ENCODE data around the gene CDC34. TPM values are rescaled to one million over a fixed set of nuclear protein-coding genes. Genes with fewer than 3 reads are reported as not detected.
"Not testable (repeated sequence)": the region's sequence is repeated elsewhere in the genome, so short reads cannot be mapped to it uniquely, and the experiment has no call there.

CDC34 gene
- total RNA-seq, 1 donor from 2014 or later = 52.8 TPM

- H3K4me1 Mint-ChIP-seq = peaks cover 2% of the 10 kb centered on the region
- peak; percentile 91 for DNase-seq
- H3K27me3 Mint-ChIP-seq = peaks cover 5% of the 10 kb centered on the region
- H3K36me3 Mint-ChIP-seq (ENCODE audit: low read depth) = peaks cover 10% of the 10 kb centered on the region
- H3K27ac Mint-ChIP-seq = no peak overlapping the region
- intact Hi-C loops (cut with micrococcal nuclease) = loop anchor here (2.0 to 5.0 kb wide), 2 partner anchors 48 to 148 kb away; partner anchors contain the start of gene POLRMT
- no peaks in the 10 kb centered on the region for H3K9me3 Mint-ChIP-seq
- H3K4me3 Mint-ChIP-seq = no peak overlapping the region
Measured at GRCh38 chr19:584240-585001, 52.9 kb downstream of the CDC34 start.

DNA sequence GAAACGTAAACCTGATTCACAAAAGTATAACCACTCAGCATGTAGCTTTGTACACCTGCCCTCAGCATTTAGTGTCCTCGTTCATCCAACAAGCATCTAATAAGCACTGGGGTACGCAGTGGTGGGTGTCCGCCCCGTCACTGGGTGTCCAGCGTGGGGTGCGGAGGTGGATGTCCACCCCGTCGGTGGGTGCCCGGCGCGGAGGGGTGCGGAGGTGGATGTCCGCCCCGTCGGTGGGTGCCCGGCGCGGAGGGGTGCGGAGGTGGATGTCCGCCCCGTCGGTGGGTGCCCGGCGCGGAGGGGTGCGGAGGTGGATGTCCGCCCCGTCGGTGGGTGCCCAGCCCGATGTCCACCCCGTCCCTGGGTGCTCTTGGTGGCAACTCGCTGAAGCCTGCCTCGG, 53.6 kb downstream of the CDC34 start:
- not testable (repeated sequence) for H3K4me3 Mint-ChIP-seq; H3K27me3 Mint-ChIP-seq; DNase-seq; H3K36me3 Mint-ChIP-seq (ENCODE audit: low read depth); H3K27ac Mint-ChIP-seq; H3K4me1 Mint-ChIP-seq; H3K9me3 Mint-ChIP-seq
- intact Hi-C loops (cut with micrococcal nuclease) = loop anchor here (2.0 to 5.0 kb wide), 2 partner anchors 48 to 147 kb away; partner anchors contain the start of gene POLRMT

DNA sequence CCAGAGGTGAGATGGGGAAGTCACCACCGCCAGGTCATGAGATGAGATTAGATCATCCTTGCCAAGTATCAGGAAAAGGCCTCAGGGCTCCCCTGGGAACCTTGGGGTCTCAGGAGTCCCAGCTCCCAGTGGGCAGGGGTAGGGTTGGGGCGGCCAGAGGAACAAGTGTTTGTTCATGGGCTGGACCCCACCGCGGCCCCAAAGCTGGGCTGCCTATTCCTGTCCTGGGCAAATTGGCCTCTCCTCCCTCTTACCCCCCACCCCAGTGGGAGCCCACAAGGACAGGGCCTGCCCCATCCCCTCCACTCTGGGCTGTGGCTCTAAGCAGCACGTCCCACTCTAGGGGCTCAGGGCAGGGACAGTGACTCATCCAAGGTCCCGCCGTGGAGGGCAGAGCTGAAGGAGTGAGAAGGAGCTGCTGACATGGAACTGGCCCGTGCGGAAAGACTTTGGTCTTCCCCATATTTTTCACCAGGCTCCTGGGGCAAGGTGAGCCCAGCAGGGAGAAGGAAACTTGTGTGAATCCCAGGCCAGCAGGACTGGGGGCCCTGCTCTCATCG, 54.1 kb downstream of the CDC34 start:
- H3K4me1 Mint-ChIP-seq = peaks cover 2% of the 10 kb centered on the region

DNA sequence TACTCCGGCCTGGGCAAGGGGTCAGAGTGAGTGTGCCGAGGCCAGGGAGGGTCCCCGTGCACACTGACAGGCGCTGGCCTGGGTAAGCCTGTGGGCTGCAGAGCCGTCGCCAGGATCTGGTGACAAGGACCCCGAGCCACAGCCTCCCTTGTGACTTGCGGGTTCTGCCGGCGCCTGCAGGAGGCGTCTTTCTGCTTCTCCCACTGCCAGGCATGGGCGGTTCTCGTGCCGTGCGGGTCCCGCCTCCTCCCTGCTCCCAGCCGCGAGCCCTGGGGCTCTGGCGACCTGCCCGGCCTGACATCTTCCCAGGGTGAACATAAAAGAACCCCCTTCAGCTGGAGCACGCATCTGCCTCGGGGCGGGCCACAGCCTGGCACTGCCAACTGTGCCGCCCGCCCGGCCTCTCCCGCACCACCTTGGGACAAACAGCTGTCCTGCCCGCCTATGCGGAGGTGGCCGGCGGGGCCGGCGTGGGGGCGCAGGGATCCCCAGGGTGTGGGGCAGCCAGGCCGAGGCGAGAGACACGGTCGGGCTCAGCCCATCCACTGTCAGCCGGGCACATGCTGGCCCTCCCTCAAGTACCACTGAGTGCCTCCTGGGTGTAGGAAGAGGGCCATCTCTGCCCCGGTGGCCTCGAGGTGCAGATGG, 56.7 kb downstream of the CDC34 start:
- H3K27me3 Mint-ChIP-seq = peaks cover 13% of the 10 kb centered on the region
- intact Hi-C loops (cut with micrococcal nuclease) = loop anchor here (1.0 to 5.0 kb wide), 3 partner anchors 15 to 144 kb away; partner anchors contain the start of genes BSG and RNF126
- H3K4me1 Mint-ChIP-seq = peaks cover 2% of the 10 kb centered on the region
- no peaks in the 10 kb centered on the region for H3K9me3 Mint-ChIP-seq
- H3K27ac Mint-ChIP-seq = no peak overlapping the region
- DNase-seq = peak; percentile 88
- H3K4me3 Mint-ChIP-seq = peak overlapping the region; percentile 28
- no peaks in the 10 kb centered on the region for H3K36me3 Mint-ChIP-seq (ENCODE audit: low read depth)

More for the DNA sequence above, 54.1 kb downstream of the CDC34 start:
- Mint-ChIP-seq H3K27ac (no peak overlapping the region), H3K36me3 (ENCODE audit: low read depth) (peaks cover 7% of the 10 kb centered on the region), H3K9me3 (no peaks in the 10 kb centered on the region), H3K4me3 (no peak overlapping the region), H3K27me3 (peaks cover 7% of the 10 kb centered on the region)
- intact Hi-C loops (cut with micrococcal nuclease) = loop anchor here (2.0 to 5.0 kb wide), 2 partner anchors 47 to 147 kb away; partner anchors contain the start of gene POLRMT
- no peak for DNase-seq

DNA sequence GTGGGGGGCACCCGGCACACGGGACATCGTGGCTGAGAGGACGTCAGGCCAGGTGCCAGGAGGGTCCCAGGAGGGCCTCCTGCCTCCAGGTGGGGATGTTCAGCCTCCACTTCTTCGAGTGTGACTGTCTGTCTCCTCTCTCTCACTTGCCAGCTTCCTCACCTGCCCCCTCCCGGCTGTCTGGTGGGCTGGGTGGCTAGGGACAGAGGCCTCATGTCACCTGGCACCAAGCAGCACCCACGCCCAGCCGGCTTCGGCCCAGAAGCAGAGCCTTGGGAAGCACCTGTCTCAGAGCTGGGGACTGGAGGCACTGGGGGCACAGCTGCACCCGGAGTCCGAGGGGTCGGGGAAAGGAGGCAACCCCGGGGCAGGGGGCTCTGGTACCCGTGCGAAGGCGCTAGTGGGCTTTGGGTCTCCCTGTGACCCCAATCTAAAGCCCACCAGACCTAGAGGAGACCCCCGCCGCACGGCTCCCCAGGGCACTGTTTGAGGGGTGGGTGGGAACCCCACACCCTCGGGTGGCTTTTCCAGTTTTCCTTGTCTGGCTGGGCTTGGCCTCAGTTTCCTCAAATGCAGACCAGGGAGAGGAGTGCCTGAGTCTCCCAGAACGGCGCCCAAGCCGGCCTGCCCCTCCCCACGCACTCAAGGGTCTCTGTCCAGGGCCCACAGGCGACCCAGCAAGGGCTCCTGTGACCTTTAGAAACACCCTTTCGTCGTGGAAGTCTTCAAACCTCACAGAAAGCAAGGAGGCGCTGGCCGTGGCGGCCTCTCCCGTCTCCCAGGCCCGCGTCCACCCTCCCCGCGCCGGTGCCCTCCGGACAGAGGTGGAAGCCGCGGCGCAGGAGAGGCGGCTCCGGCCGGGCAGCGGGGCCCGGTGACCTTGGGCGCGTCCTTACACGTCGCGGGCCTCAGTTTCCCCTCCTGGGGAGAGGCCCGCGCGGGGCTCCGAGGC, 57.5 kb downstream of the CDC34 start:
- H3K27ac Mint-ChIP-seq = no peak overlapping the region
- no peaks in the 10 kb centered on the region for H3K9me3 Mint-ChIP-seq
- DNase-seq = no peak
- H3K27me3 Mint-ChIP-seq = peaks cover 19% of the 10 kb centered on the region
- H3K4me1 Mint-ChIP-seq = no peaks in the 10 kb centered on the region
- peak overlapping the region; percentile 30 for H3K4me3 Mint-ChIP-seq
- intact Hi-C loops (cut with micrococcal nuclease) = loop anchor here (1.0 to 5.0 kb wide), 3 partner anchors 16 to 143 kb away; partner anchors contain the start of genes BSG and RNF126
- H3K36me3 Mint-ChIP-seq (ENCODE audit: low read depth) = no peaks in the 10 kb centered on the region

- DNase-seq = no peak
- Mint-ChIP-seq H3K4me3 (peak within 1 kb of the TSS; percentile 34), H3K4me1 (no peaks in the 10 kb centered on the region), H3K36me3 (ENCODE audit: low read depth) (no peaks in the 10 kb centered on the region), H3K27ac (no peak within 1 kb of the TSS), H3K27me3 (peaks cover 19% of the 10 kb centered on the region), H3K9me3 (no peaks in the 10 kb centered on the region)
- intact Hi-C loops (cut with micrococcal nuclease) = loop anchor here (2.0 to 5.0 kb wide), 2 partner anchors 17 to 142 kb away; partner anchors contain the start of gene BSG
Measured at GRCh38 chr19:589693-590395, 58.3 kb downstream of the CDC34 start, which contains the start of gene HCN2. HCN2 (plus strand) TSS chr19:589881; CDS start chr19:589946, 65 bp downstream.

DNA sequence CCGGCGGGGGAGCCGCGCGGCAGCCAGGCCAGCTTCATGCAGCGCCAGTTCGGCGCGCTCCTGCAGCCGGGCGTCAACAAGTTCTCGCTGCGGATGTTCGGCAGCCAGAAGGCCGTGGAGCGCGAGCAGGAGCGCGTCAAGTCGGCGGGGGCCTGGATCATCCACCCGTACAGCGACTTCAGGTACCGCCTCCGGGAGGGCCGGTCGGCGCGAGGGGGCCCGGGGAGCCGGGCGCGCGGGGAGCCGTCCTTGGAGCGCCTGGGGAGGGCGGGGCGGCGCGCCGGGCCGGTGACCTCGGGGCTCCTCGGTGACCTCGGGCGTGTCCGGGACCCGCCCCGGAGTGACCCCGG, 58.8 kb downstream of the CDC34 start:
- peaks cover 19% of the 10 kb centered on the region for H3K27me3 Mint-ChIP-seq
- no peaks in the 10 kb centered on the region for H3K4me1 Mint-ChIP-seq
- peak; percentile 82 for DNase-seq
- H3K27ac Mint-ChIP-seq = no peak overlapping the region
- H3K4me3 Mint-ChIP-seq = peak overlapping the region; percentile 34
- H3K36me3 Mint-ChIP-seq (ENCODE audit: low read depth) = no peaks in the 10 kb centered on the region
- H3K9me3 Mint-ChIP-seq = no peaks in the 10 kb centered on the region
- intact Hi-C loops (cut with micrococcal nuclease) = no loop called here

DNA sequence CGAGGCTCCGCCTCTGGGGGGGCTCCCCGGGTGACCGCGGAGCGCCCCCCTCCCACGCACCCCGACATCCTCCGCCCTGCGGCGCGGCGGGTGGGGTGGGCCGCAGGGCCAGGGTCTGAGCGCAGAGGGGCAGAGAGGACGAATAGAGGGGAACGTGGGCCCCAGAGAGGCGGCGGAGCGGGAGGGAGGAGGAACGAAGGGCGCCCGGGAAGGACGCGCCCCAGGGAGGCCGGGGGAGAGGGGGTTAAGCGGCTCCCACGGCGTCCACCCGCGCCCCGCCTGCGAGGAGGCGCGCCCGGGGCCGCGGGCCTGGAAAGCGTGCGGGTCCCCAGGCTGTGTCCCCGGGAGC, 59.2 kb downstream of the CDC34 start:
- no peak overlapping the region for H3K27ac Mint-ChIP-seq

GRCh38 chr19:591099-591958, 59.8 kb downstream of the CDC34 start:
- peak overlapping the region; percentile 42 for H3K4me3 Mint-ChIP-seq
- DNase-seq = peak; percentile 72
- peak overlapping the region; percentile 76 for H3K27ac Mint-ChIP-seq
- no peaks in the 10 kb centered on the region for H3K36me3 Mint-ChIP-seq (ENCODE audit: low read depth)
- H3K9me3 Mint-ChIP-seq = no peaks in the 10 kb centered on the region
- intact Hi-C loops (cut with micrococcal nuclease) = no loop called here
- H3K27me3 Mint-ChIP-seq = peaks cover 19% of the 10 kb centered on the region
- H3K4me1 Mint-ChIP-seq = no peaks in the 10 kb centered on the region

More for the DNA sequence above, 59.2 kb downstream of the CDC34 start:
- H3K4me3 Mint-ChIP-seq = no peak overlapping the region
- DNase-seq = no peak
- intact Hi-C loops (cut with micrococcal nuclease) = no loop called here
- H3K9me3 Mint-ChIP-seq = no peaks in the 10 kb centered on the region
- no peaks in the 10 kb centered on the region for H3K36me3 Mint-ChIP-seq (ENCODE audit: low read depth)
- H3K4me1 Mint-ChIP-seq = no peaks in the 10 kb centered on the region
- peaks cover 19% of the 10 kb centered on the region for H3K27me3 Mint-ChIP-seq

Other genes with a start within 250 kb of the CDC34 start
- gene PLPP2, start 240.4 kb upstream of the CDC34 start, total RNA-seq = 0.07 and 0.24 TPM in 2 replicates
- 27.6 and 32.0 TPM in 2 replicates for gene MIER2, start 187.0 kb upstream of the CDC34 start, total RNA-seq
- 0.07 and 0.17 TPM in 2 replicates for gene C2CD4C, start 122.6 kb upstream of the CDC34 start, total RNA-seq
- gene SHC2, start 70.7 kb upstream of the CDC34 start, total RNA-seq = not detected in 2 replicates
- 0.14 and 0.19 TPM in 2 replicates for gene MADCAM1, start 35.3 kb upstream of the CDC34 start, total RNA-seq
- 13.5 and 15.6 TPM in 2 replicates for gene TPGS1, start 24.3 kb upstream of the CDC34 start, total RNA-seq
- gene GZMM, start 12.3 kb downstream of the CDC34 start, total RNA-seq = 37.6 and 40.9 TPM in 2 replicates
- 291 and 297 TPM in 2 replicates for gene BSG, start 40.8 kb downstream of the CDC34 start, total RNA-seq
- gene HCN2, start 58.1 kb downstream of the CDC34 start, total RNA-seq = 1.1 TPM in 2 replicates
- gene POLRMT, start 101.8 kb downstream of the CDC34 start, total RNA-seq = 103 and 104 TPM in 2 replicates
- gene FGF22, start 108.1 kb downstream of the CDC34 start, total RNA-seq = not detected in 2 replicates
- 109 and 110 TPM in 2 replicates for gene RNF126, start 131.5 kb downstream of the CDC34 start, total RNA-seq
- 7.2 and 7.7 TPM in 2 replicates for gene FSTL3, start 144.6 kb downstream of the CDC34 start, total RNA-seq
- not detected in 2 replicates for gene PRSS57, start 163.7 kb downstream of the CDC34 start, total RNA-seq
- gene PALM, start 177.2 kb downstream of the CDC34 start, total RNA-seq = 0.24 TPM in 1 of 2 replicates, not detected in the other
- gene MISP, start 219.4 kb downstream of the CDC34 start, total RNA-seq = not detected in 2 replicates

All from activated CD4-positive, alpha-beta T cell treated with anti-CD3 and anti-CD28 coated beads, Interleukin-2, amount 10 ng/mL, durations not matched to agents 24 days and 14 days (primary cell).